Measurements from ENCODE around the gene SH3TC2.

Gene SH3TC2

DNA sequence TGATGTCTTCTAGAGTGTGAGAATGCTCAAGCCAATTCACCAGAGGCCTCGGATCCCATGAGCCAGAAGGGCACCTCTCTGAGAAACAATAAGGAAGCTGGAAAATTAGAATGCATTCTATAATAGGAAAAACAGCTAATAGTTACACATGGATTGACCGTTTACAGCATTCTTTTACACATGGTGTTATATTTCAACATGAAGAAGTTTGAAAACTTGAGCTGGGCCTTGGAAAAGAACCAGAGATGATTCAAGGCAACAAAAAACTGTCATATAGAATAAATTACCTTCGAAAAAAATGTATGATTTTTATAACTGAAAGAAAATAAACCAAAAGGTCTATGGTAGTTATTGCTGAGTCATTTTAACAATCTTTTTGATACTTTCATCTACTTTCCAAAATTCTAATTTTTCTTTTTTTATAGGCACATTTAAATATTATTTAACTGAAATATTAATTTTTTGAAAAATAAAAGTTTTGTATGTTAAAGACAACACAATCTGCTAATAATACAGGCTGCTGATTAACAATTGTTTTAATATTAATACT lies 6.2 kb downstream of the SH3TC2 start:
- no peak for DNase-seq

- DNase-seq = no peak
These were observed 8.4 kb downstream of the SH3TC2 start for GRCh38 chr5:149054416-149054815.

DNA sequence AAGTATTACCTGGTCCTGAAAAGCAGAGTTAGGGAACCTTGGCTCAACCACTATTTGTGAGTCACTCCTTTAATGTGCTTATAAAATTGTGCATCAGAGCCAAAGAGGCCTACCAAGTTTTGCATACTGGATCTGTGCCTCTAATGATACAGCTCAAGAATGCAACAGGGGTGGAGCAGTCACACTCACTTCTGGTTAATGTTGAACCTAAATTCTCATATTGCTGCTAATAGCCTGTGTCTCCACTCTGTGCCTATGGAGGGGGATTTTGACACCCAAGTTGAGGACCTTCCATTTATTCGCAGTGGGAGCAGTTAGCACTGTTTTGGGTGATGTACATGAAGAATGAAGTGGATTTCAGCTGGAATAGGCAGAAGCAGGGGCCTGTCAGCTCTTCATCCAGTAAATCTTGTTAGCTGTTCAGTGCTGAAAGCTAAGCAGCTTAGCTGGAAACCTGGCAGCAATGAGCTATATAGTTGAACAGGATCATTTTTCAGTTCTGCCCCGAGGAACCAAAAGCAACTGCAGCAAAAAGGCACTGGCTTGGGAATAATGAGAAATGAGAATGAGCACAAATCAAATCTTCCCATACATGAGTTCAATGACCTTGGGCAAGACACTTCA lies 9.7 kb downstream of the SH3TC2 start:
- no peak for DNase-seq

- DNase-seq = no peak
These were observed 13.5 kb downstream of the SH3TC2 start for GRCh38 chr5:149049371-149049781.

GRCh38 chr5:149048811-149049210 lies 14.1 kb downstream of the SH3TC2 start:
- no peak for DNase-seq

DNA sequence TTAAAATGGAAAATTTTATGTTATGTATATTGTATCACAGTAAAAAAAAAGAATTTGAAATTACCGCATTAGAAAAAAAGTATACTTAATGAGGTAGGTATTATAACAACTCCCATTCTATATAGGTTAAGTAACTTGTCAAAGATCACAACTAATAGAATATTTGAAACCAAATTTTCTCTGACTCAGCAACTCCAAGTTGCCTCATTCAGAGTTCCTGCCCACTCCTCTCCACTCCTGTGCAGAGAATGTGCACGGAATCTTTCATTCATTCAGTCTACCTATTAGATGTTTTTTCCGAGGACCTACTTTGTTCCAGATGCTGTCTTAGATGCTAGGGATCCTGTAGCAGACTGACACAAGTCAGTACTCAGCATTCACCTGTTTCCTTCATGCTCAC lies 15.4 kb downstream of the SH3TC2 start:
- no peak for DNase-seq

DNA sequence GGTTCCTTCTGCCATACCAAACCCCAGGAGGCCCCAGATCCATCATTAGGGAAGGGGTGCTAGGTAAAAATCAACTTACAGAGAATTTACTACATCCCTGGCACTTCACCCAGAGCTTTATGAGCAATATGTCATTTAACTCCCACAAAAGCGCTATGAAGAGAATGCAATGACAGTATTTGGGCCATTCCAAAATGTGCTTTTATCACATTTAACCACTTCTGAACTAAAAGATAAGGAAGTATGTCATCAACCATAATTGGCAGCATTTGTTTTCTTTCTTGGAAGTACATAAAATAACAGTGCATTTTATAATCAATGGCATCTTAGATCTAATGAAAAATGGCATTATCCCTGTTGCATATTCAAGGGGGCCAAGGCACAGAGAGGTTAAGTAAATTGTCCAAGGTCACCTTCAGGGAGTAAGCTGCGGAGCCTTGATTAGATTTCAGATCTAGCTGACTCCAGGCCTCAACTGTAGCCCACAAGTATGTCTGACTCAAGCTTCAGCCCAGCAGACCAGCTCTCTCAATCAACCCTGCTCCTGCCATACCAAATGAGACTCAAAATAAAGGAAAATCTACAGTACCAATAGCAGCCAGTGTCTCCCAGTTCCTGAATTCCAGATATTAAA lies 16.5 kb downstream of the SH3TC2 start:
- no peak for DNase-seq

- DNase-seq = no peak
These were observed 17.8 kb downstream of the SH3TC2 start for GRCh38 chr5:149045089-149045460.

DNA sequence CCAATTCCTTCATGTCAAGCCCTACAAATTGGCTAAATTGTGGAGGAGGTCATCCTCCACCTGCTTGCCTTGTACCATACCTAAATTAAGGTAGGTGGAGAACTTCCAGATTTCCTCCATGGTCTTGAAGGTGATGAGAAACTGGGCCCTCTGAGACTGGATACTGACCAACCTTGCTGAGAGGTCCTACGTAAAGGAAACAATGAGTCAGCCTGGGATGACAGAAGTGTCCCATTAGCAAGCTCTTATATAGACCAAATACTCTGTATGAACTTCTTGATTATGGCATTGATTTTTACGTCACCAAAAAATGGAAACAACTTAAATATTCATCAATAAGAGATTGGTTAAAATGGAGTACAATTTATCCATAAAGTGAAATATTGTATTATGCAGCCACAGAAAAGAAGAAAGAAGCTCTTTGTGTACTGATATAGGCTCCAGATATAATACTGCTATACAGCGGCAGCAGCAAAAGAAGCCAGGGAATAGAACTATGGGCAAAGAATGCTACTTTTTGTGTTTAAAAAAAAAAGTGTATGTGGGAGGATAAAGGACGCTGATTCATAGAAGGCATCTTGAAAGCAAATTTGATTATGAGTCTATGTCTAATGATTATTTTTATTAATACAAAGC lies 18.3 kb downstream of the SH3TC2 start:
- no peak for DNase-seq

DNA sequence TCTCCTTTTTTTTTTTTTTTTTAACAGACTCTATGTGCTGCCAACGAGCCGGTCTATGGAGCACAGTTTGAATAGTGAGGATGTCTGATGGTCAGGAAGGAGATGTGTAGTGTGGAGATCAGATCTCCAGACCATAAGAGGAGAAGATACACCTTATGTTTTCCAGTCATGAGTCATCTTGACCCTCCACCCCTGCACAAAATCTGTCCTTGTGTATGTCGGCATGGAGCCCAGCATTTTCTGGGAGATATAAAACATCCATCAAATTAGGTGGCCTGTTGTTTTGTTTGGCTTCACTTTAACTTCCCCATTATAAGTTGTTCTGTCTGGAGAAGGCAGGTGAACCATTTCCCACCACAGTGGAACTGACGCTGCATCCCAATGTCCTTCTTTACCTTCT lies 19.2 kb downstream of the SH3TC2 start:
- no peak for DNase-seq

GRCh38 chr5:149042865-149043264 lies 20.0 kb downstream of the SH3TC2 start:
- no peak for DNase-seq

GRCh38 chr5:149041242-149041641 lies 21.6 kb downstream of the SH3TC2 start:
- no peak for DNase-seq

- DNase-seq = no peak
These were observed 22.4 kb downstream of the SH3TC2 start for GRCh38 chr5:149040421-149040820.

DNA sequence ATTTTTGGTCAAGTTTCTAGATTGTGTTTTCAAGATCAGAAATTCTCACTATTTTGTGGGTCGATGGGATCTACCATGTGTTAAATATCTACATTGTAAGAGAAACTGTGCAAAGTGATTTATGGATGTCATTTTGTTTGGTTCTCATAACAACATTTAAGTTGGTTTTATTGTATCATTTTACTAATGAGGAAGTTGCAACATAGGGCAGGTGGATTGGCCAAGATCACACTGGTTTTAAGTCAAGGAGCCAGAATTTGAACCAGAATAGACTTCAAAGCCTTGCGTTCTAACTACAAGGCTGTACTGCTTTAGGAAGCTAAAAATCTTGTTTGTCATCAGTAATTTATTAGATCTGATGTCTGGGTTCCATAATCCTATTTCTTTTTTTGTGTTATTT lies 23.4 kb downstream of the SH3TC2 start:
- DNase-seq = no peak

DNA sequence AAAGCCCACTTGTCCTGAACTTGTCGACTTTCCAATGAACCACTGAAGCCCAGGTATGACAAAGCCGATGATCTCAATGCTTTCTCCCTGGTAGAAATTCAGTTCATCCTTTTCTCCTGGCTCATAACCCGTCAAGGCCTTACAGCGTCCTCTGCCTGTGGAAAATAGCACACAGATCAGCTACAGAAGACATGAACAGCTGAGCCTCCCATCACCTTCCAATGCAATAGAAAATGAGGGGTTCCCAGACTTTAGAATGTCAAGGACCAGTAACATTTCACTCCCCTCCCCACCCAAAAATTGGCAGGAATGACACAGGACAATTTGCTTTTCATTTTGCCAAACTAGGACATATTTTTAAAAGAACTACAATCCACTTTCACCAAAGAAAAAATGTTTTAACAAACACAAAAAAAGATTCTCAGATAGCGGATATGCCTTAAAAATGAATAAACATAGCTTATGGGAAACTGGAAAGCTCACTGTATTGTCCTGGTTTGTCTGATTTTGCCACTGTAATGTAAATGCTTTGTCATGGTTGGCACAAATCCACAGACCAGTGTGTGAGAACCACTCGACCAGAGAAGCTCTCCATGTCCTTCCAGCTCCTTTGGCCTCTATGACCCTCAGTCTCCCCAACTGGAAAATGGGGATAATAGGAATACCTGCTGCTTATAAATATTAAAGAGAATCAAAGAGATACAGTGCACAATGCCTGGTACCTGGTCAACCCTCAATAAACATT lies 24.4 kb downstream of the SH3TC2 start:
- DNase-seq = no peak

DNA sequence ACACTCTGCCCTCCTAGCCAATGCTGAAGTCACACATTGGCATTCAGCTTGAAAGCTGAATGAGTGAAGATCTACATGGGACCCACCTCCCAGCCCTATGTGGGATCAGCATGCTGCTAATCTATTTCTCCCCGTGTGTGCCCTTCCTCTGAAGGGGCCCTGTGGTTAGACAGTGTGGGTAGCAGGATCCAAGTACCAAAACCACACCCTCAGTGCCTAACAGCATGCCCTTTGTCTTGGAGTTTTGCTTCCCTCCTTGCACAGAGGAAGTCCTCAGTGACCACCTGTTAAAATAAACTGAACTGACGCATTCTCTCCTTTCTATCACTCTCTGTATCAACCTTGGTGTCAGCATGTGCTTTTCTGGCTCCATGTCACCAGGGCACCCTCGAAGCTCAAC lies 25.0 kb downstream of the SH3TC2 start:
- no peak for DNase-seq

DNA sequence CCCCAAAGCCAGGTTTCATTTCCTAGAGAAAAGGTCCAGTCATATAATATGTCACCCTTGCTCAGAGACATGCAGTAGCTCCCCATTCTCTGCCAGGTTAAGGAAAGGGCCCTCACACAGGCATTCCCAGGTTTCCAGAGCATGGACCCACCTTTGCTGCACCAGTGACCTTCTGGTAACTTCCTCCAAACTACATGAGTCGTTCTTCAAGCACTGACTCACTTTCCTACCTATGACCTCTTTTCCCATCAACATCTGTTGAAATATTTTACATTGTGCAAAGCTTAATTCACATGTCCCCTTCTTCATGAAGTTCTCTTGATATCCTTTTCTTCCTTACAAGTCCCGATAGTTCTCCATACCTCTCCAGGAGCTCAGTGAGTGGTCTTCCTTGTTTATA lies 25.9 kb downstream of the SH3TC2 start:
- DNase-seq = no peak

DNA sequence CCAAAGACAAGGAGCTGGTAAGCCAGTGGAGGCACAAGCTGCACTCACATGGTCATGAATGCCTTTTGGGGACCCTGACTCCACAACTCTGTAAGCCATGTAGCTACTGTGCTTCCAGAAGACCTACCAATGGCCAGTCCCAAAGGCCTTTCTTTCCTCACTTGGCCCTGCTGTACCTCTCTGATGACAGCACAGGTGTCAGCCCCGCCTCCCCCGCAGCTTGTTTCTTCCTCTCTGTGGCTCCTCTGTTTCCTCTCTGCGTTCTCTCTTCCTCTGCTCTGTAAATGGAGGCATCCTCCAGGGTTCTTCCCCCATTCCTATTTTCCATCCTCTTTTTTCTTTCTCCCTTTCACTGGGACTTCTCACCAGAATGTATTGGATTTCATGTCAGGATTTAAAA lies 26.7 kb downstream of the SH3TC2 start:
- no peak for DNase-seq

DNA sequence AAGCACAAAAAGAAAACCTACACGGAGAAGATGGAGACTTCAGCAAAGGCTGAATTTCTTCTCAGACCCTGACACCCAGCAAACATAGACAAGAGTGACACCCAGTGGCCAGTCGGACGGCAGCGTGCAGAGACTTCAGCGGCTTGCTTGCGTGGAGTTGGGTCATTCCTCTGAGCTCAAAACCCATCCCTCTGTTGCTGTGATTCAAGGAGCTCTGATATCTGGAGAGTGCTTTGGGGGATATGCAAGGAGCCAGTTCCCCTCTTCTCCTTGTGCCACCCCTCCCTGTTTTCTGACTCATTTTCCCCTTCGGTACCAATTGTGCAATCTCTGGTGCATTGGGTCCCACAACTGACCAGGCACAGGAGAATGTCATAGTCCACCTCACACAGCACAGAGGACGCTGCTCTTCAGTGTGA lies 27.5 kb downstream of the SH3TC2 start:
- peak; percentile 62 for DNase-seq

DNA sequence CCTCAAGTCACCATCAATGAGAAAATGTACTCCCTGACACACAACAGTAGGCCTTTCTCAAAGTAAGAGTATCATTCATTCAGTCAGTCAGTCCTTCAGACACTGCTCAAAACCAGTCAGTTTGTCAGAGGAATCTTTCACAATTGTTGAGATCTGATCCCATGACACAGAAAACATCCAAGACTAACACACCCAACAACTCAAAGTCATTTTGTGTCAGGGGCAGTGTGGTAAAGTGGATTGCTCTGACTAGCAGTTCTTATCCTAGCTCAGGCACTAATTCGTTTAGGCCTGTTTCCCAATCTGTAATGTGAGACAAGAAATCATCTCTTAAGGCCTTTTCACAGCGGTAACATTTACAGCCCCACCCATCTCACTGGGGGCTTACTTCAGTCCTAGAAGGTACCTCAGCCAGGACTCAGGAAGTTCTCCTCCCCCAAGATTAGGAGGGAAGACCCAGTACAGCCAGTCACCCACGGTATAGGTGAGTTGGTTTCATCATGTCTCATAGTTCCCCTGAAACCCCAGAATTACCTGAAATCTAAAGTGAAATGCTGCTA lies 31.9 kb downstream of the SH3TC2 start:
- DNase-seq = no peak

DNA sequence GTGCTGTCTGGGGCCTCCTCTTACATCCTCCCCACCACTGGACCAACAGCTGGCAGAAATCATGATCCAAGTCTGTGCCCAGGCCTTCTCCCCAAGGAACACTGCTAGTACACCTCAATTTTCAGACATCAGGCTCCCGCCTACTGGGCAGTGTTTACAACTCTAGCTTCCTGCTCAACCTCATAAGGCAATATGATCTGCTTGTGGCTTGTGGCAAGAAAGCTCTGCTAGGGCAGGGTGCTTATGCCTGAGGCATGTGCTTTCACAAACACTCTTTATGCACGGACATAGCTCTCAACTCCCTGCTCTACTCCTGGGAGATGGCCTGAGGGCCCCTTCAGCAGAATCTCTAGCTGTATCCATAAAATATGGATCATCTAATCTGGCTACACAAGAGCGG lies 32.5 kb downstream of the SH3TC2 start:
- no peak for DNase-seq

DNA sequence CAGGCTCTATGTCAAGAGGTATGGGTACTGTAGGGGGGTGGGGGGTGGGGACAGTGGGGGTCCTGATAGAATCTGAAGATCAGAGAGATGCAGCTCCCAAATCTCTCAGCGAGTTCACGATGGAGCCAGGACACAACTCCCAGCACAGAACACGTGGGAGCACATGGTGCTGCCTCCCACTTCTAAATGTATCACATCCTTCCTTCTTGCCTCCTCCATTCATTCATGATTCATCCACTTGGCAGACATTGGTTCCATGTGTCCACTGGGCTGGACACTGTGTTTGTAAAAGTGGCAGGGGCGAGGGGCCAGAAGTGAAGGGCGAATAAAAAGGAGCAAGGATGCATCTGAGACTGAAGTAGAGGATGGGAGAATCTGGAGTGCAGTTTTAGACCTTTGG lies 33.9 kb downstream of the SH3TC2 start:
- DNase-seq = no peak

- no peak for DNase-seq
These were observed 34.7 kb downstream of the SH3TC2 start for GRCh38 chr5:149028161-149028560.

Measured in CD4-positive, alpha-beta T cell treated with Interleukin-15 for 1 hour (primary cell).